H1 (cell line): ENCODE results near the gene ITSN1. TPM values are rescaled to one million over a fixed set of nuclear protein-coding genes. Genes with fewer than 3 reads are reported as not detected.

ENCODE experiments used
- CHD7 ChIP-seq: fragments of 300-600 bp; sonication (generic); IDR thresholded peaks from 2 replicates; pipeline ENCODE4 v1.7.1; 2012; ENCODE audit warnings: low read length, moderate library complexity, mild to moderate bottlenecking, inconsistent platforms; ENCODE audit not compliant: insufficient replicate concordance
- polyA plus RNA-seq, 7 experiments: library from polyadenylated mRNA; depleted of rRNA in 3 of 7; stranded (reverse) in 5 of 7; unstranded in 2 of 7; fragments of >200 nt in 5 of 7; fragments of 200-250 nt in 2 of 7; gene quantifications; 1 replicate in 5 of 7; 2 replicates in 1 of 7; 4 replicates in 1 of 7; pipeline versions ENCODE4 v1.2.1 to v1.2.3, GENCODE V29; 2011 to 2013; ENCODE audit warnings: missing spikeins in 2 of 7, mixed read lengths in 2 of 7
- total RNA-seq: library from RNA; stranded (reverse); fragmentation: NEBNext Ultra II Directional; extraction: Animal tissue kit (Norgen Biotek cat#: 25700); gene quantifications from 2 replicates; pipeline ENCODE4 v1.2.1, GENCODE V29; 2021

ITSN1 gene
- total and polyA plus RNA-seq, 2 of the 8 experiments (the other 6 are each of a cell fraction or from before 2014, with no cell fraction given): 60.8 to 78.1 TPM

- TF ChIP-seq CHD7: no peak
- TF ChIP-seq, all 59 proteins: peak for 0
Observed at GRCh38 chr21:33667636-33668035, 25.3 kb downstream of the ITSN1 start (continued).
